ENCODE data around the gene ERICH6B.

ERICH6B gene

DNA sequence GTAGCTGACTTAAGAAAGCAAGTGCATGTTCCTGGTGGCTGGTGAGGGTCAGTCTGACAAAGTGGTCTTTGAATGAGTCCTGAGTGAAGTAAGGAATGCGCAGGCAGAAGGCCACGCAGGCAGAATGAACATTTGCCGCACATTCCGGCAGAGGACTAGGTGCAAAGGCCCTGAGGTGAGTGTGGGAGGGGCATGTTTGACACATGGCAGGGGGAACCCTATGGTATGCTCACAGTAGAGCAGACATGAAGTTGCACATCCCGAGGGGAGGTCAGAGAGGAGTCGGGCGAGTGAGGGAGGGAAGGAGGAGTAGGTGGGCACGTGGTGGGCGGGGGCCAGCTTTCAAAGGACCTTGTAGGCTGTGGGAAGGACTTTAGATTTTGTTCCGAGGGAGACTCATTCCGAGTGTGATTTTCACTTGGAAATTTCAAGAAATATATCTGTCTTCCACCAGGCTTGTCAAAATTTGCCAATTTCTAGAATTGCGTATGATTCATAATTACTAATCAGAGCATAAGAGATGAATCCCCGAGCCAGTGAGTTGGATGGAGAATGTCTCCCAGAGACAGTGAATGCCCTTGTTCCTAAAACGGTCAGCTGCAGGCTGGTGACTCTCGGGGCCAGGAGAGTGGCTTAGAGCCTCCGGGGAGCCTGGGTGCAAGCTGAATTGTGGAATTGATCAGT, 40.3 kb downstream of the ERICH6B start:
- DNase-seq (ENCODE audit: extremely low read depth, insufficient read length) = no peak
- H3K27me3 ChIP-seq (replicated peaks; ENCODE audit: control insufficient read depth, insufficient read depth, low read length) = no peaks in the 10 kb centered on the region
- TF ChIP-seq, protein P1, sequence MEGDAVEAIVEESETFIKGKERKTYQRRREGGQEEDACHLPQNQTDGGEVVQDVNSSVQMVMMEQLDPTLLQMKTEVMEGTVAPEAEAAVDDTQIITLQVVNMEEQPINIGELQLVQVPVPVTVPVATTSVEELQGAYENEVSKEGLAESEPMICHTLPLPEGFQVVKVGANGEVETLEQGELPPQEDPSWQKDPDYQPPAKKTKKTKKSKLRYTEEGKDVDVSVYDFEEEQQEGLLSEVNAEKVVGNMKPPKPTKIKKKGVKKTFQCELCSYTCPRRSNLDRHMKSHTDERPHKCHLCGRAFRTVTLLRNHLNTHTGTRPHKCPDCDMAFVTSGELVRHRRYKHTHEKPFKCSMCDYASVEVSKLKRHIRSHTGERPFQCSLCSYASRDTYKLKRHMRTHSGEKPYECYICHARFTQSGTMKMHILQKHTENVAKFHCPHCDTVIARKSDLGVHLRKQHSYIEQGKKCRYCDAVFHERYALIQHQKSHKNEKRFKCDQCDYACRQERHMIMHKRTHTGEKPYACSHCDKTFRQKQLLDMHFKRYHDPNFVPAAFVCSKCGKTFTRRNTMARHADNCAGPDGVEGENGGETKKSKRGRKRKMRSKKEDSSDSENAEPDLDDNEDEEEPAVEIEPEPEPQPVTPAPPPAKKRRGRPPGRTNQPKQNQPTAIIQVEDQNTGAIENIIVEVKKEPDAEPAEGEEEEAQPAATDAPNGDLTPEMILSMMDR (IDR thresholded peaks at IDR 0.05; ENCODE audit: insufficient read depth, low read length, poor library complexity, severe bottlenecking) = no peak
- no peak overlapping the region for H3K4me3 ChIP-seq (replicated peaks; ENCODE audit: low read depth, low read length)
- no peaks in the 10 kb centered on the region for H3K36me3 ChIP-seq (ENCODE audit: control insufficient read depth, insufficient read depth, low read length)

DNA sequence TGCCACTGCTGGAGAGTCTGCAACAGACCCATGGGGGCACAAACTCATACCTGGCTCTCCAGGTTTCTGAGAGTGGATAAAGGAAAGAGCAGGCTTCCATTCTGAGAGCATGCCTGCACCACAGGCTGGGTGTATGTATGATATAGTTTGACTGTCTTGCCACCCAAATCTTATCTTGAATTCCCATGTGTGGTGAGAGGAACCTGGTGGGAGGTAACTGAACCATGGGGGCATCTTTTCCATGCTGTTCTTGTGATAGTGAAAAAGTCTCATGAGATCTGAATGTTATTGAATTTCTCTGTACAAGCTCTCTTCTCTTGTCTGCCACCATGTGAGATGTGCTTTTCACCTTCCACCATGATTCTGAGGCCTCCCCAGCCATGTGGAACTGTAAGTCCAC, 50.2 kb downstream of the ERICH6B start:
- Histone ChIP-seq H3K36me3 (ENCODE audit: control insufficient read depth, insufficient read depth, low read length) (no peaks in the 10 kb centered on the region), H3K27me3 (replicated peaks; ENCODE audit: control insufficient read depth, insufficient read depth, low read length) (no peaks in the 10 kb centered on the region), H3K4me3 (replicated peaks; ENCODE audit: low read depth, low read length) (no peak overlapping the region)
- DNase-seq (ENCODE audit: extremely low read depth, insufficient read length) = no peak
- TF ChIP-seq, protein P1 (IDR thresholded peaks at IDR 0.05; ENCODE audit: insufficient read depth, low read length, poor library complexity, severe bottlenecking) = no peak

DNA sequence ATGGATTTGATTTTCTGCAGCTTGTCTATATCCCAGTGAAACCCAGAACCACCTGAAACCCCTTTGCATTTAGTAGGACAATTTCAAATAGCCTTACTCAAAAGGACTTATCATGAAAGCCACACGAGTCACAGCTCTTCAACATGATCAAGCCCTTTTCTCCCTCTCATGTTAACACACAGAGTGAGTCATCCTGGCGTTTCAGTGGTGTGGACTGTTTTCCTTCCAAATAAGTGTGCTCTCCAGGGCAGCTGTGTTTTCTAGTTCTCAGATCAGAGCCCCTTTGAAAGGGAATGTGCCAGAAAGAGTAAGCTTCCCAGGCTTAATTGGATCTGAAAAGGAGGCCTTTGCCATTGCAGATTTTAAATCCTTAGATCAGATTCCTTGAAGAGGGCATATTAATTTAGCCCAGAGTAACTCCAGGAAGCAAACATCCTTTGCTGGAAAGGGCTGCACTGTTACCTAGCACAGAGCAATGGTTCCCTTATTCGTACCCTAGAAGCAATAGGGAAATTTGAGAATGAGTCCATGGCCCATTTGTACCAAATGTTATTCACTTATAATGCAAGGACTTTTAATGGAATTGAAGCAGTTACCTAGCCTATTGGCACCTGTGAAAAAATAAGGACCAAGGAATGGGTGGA, 51.3 kb downstream of the ERICH6B start:
- DNase-seq (ENCODE audit: extremely low read depth, insufficient read length) = no peak
- Histone ChIP-seq H3K36me3 (ENCODE audit: control insufficient read depth, insufficient read depth, low read length) (no peaks in the 10 kb centered on the region), H3K4me3 (replicated peaks; ENCODE audit: low read depth, low read length) (no peak overlapping the region), H3K27me3 (replicated peaks; ENCODE audit: control insufficient read depth, insufficient read depth, low read length) (no peaks in the 10 kb centered on the region)
- TF ChIP-seq, protein P1 (IDR thresholded peaks at IDR 0.05; ENCODE audit: insufficient read depth, low read length, poor library complexity, severe bottlenecking) = no peak

DNA sequence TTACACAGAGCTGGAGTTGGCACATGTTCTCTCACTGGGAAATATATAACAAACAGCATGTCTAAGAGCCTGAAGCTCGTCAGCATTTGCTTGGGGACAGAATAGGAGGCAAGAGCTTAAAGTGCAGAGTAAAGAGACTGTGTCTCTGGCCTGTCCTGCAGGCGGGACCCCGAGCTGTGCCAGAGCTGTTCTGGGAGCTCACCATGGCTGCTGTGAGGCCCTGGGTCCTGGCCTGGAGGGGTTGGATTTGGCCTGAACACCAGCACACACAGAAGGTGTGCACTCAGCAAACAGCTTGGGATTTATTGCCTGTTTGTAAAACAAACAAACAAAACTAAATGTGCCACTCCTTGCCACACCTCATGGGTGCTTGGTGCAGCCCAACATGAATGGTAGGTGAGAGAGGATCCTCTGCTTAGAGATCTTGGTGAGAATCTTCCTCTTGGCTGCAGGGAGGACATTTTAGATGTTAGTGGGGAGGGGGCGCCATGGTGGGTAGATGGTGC, 60.9 kb downstream of the ERICH6B start:
- no peak overlapping the region for H3K4me3 ChIP-seq (replicated peaks; ENCODE audit: low read depth, low read length)
- DNase-seq (ENCODE audit: extremely low read depth, insufficient read length) = no peak
- no peaks in the 10 kb centered on the region for H3K36me3 ChIP-seq (ENCODE audit: control insufficient read depth, insufficient read depth, low read length)
- TF ChIP-seq, protein P1 (IDR thresholded peaks at IDR 0.05; ENCODE audit: insufficient read depth, low read length, poor library complexity, severe bottlenecking) = no peak
- no peaks in the 10 kb centered on the region for H3K27me3 ChIP-seq (replicated peaks; ENCODE audit: control insufficient read depth, insufficient read depth, low read length)

DNA sequence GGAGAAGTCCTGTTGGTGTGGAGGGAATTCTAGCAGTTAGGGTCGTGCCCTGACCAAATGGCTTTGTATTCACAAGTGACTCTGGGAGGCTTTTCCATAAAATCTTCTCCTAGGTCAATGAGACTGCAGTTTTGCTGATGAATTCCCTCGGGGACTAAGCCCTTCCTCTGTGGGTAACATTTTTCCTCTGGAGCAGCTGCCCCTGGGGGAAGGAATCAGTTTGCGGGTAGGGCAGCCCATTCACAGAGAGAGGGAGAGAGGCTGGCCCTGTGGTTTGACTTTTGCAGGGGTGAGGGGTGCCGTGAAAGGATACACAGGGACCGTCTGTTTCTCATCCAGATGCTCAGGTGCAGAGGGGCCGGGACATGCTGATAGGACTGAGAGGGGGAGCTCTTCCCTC, 67.3 kb downstream of the ERICH6B start:
- TF ChIP-seq, protein P1 (IDR thresholded peaks at IDR 0.05; ENCODE audit: insufficient read depth, low read length, poor library complexity, severe bottlenecking) = no peak
- no peaks in the 10 kb centered on the region for H3K36me3 ChIP-seq (ENCODE audit: control insufficient read depth, insufficient read depth, low read length)
- H3K27me3 ChIP-seq (replicated peaks; ENCODE audit: control insufficient read depth, insufficient read depth, low read length) = no peaks in the 10 kb centered on the region; the same call in 1 of the 2 replicates
- no peak overlapping the region for H3K4me3 ChIP-seq (replicated peaks; ENCODE audit: low read depth, low read length)
- DNase-seq (ENCODE audit: extremely low read depth, insufficient read length) = no peak

All from GM06990 (cell line).